H9 (cell line): ENCODE data around the gene THOC7. TPM values are rescaled to one million over a fixed set of nuclear protein-coding genes. Genes with fewer than 3 reads are reported as not detected.
A peak's percentile ranks its signal among the peaks of the same experiment; 100 is the strongest.

Experiments used
- DNase-seq: peaks from one replicate; pipeline ENCODE4 v3.0.0-alpha.2; 2017
- H2AFZ ChIP-seq: one replicate; pipeline ENCODE4 v1.6.1; 2013; ENCODE audit warnings: mild to moderate bottlenecking, low read length, control low read depth, moderate library complexity
- H2AK5ac ChIP-seq: 2 replicates; pipeline ENCODE4 v1.6.1; 2013; ENCODE audit warnings: low read length, control low read depth, mixed read lengths; ENCODE audit not compliant: insufficient read length
- H2BK120ac ChIP-seq: one replicate; pipeline ENCODE4 v1.6.1; 2013; ENCODE audit warnings: low read depth, mild to moderate bottlenecking, low read length, control low read depth, inconsistent platforms; ENCODE audit not compliant: poor library complexity, severe bottlenecking
- H2BK12ac ChIP-seq: 2 replicates; pipeline ENCODE4 v1.6.1; 2013; ENCODE audit warnings: low read length, control low read depth, mixed read lengths, low read depth; ENCODE audit not compliant: insufficient read length
- H2BK15ac ChIP-seq: 2 replicates; pipeline ENCODE4 v1.6.1; 2013; ENCODE audit warnings: low read depth, low read length, control low read depth
- H2BK20ac ChIP-seq: one replicate; pipeline ENCODE4 v1.6.1; 2013; ENCODE audit warnings: low read depth, mild to moderate bottlenecking, low read length, control low read depth, inconsistent platforms; ENCODE audit not compliant: poor library complexity, severe bottlenecking
- H2BK5ac ChIP-seq: 2 replicates; pipeline ENCODE4 v1.6.1; 2013; ENCODE audit warnings: low read length, control low read depth, mixed read lengths; ENCODE audit not compliant: insufficient read length
- H3K14ac ChIP-seq: 2 replicates; pipeline ENCODE4 v1.6.1; 2013; ENCODE audit warnings: low read length, control low read depth; ENCODE audit not compliant: insufficient read depth
- H3K18ac ChIP-seq: 2 replicates; pipeline ENCODE4 v1.6.1; 2013; ENCODE audit warnings: low read depth, mild to moderate bottlenecking, mixed read lengths, low read length, control low read depth; ENCODE audit not compliant: insufficient read length
- H3K23ac ChIP-seq: 2 replicates; pipeline ENCODE4 v1.6.1; 2013; ENCODE audit warnings: low read length, control low read depth, mixed read lengths, low read depth; ENCODE audit not compliant: insufficient read length
- H3K23me2 ChIP-seq: 2 replicates; pipeline ENCODE4 v1.6.1; 2013; ENCODE audit warnings: low read depth, mild to moderate bottlenecking, mixed read lengths, low read length, control low read depth; ENCODE audit not compliant: insufficient read length, poor library complexity, severe bottlenecking
- H3K27ac ChIP-seq: 2 replicates; pipeline ENCODE4 v1.5.1; 2013; ENCODE audit warnings: low read length, control low read depth, mixed read lengths, low read depth; ENCODE audit not compliant: insufficient read length
- H3K27me3 ChIP-seq: 2 replicates; pipeline ENCODE4 v1.6.1; 2013; ENCODE audit warnings: low read length, control low read depth, inconsistent platforms; ENCODE audit not compliant: insufficient read depth
- H3K4ac ChIP-seq: 2 replicates; pipeline ENCODE4 v1.6.1; 2013; ENCODE audit warnings: low read depth, mild to moderate bottlenecking, control low read depth, inconsistent platforms, low read length, moderate library complexity
- H3K4me1 ChIP-seq: 2 replicates; pipeline ENCODE4 v1.6.1; 2013; ENCODE audit warnings: low read length, control low read depth, inconsistent platforms; ENCODE audit not compliant: insufficient read depth
- H3K4me2 ChIP-seq: 2 replicates; pipeline ENCODE4 v1.6.1; 2013; ENCODE audit warnings: low read length, control low read depth, mixed read lengths; ENCODE audit not compliant: insufficient read length, insufficient read depth
- H3K56ac ChIP-seq: 2 replicates; pipeline ENCODE4 v1.6.1; 2013; ENCODE audit warnings: low read depth, mild to moderate bottlenecking, mixed read lengths, low read length, control low read depth; ENCODE audit not compliant: insufficient read length
- H3K79me1 ChIP-seq: 2 replicates; pipeline ENCODE4 v1.6.1; 2013; ENCODE audit warnings: low read depth, mild to moderate bottlenecking, moderate library complexity, low read length, control low read depth, inconsistent platforms; ENCODE audit not compliant: insufficient read depth, poor library complexity, severe bottlenecking
- H3K79me2 ChIP-seq: 2 replicates; pipeline ENCODE4 v1.6.1; 2013; ENCODE audit warnings: low read length, control low read depth, inconsistent platforms; ENCODE audit not compliant: insufficient read depth
- H3K9ac ChIP-seq: 2 replicates; pipeline ENCODE4 v1.6.1; 2013; ENCODE audit warnings: low read length, control low read depth, mixed read lengths; ENCODE audit not compliant: insufficient read length; ENCODE audit errors: extremely low read depth
- H3K9me3 ChIP-seq: one replicate; pipeline ENCODE4 v1.6.1; 2013; ENCODE audit warnings: low read depth, low read length, inconsistent platforms; ENCODE audit not compliant: control insufficient read depth
- H3T11ph ChIP-seq: one replicate; pipeline ENCODE4 v1.6.1; 2013; ENCODE audit warnings: mild to moderate bottlenecking, low read length, control low read depth, inconsistent platforms
- H4K20me1 ChIP-seq: one replicate; pipeline ENCODE4 v1.6.1; 2013; ENCODE audit not compliant: control insufficient read depth, insufficient read length, insufficient read depth
- H4K5ac ChIP-seq: 2 replicates; pipeline ENCODE4 v1.6.1; 2013; ENCODE audit warnings: low read depth, mild to moderate bottlenecking, mixed read lengths, low read length, control low read depth; ENCODE audit not compliant: insufficient read length
- H4K8ac ChIP-seq: replicated peaks from 2 replicates; pipeline ENCODE4 v1.6.1; 2013; ENCODE audit warnings: low read length, control low read depth, mixed read lengths, low read depth; ENCODE audit not compliant: insufficient read length
- H4K91ac ChIP-seq: 2 replicates; pipeline ENCODE4 v1.6.1; 2013; ENCODE audit warnings: low read depth, mild to moderate bottlenecking, moderate library complexity, mixed read lengths, low read length, control low read depth; ENCODE audit not compliant: insufficient read length
- H3K27ac Mint-ChIP-seq, 3 experiments: 2 replicates in 2 of 3; 3 replicates in 1 of 3; pipeline ENCODE4 v1.8.0; 2020 to 2021; ENCODE audit warnings: mixed read lengths in 3 of 3, mild to moderate bottlenecking in 1 of 3, moderate library complexity in 1 of 3
- H3K27me3 Mint-ChIP-seq: 2 replicates; pipeline ENCODE4 v1.8.0; 2021; ENCODE audit warnings: low read depth, mild to moderate bottlenecking, moderate library complexity, mixed read lengths
- H3K36me3 Mint-ChIP-seq, 3 experiments: 2 replicates in 2 of 3; 3 replicates in 1 of 3; pipeline ENCODE4 v1.8.0; 2020 to 2021; ENCODE audit warnings: low read depth in 3 of 3, mixed read lengths in 3 of 3; ENCODE audit not compliant: insufficient read depth in 1 of 3
- H3K4me1 Mint-ChIP-seq, 2 experiments: 2 replicates each; pipeline ENCODE4 v1.8.0; 2020; ENCODE audit warnings: mixed read lengths in 2 of 2
- H3K4me3 Mint-ChIP-seq, 2 experiments: 2 replicates in 1 of 2; 3 replicates in 1 of 2; pipeline ENCODE4 v1.8.0; 2020 to 2021; ENCODE audit warnings: mild to moderate bottlenecking in 2 of 2, mixed read lengths in 2 of 2, moderate library complexity in 1 of 2
- H3K9me3 Mint-ChIP-seq, 2 experiments: 2 replicates in 1 of 2; 3 replicates in 1 of 2; pipeline ENCODE4 v1.8.0; 2020; ENCODE audit warnings: mild to moderate bottlenecking in 2 of 2, mixed read lengths in 2 of 2, moderate library complexity in 1 of 2
- WGBS: extraction: QIAGEN DNeasy Blood & Tissue Kit; methylation state at CpG from one replicate; pipeline ENCODE4 v1.1.7; 2013; ENCODE audit warnings: missing lambda C conversion rate, low lambda C conversion rate, mixed read lengths; ENCODE audit not compliant: insufficient read length; ENCODE audit errors: extremely low coverage; 5-methylcytosine and 5-hydroxymethylcytosine counted together
- total RNA-seq: library from RNA; stranded (reverse); gene quantifications from 2 replicates; pipeline ENCODE4 v1.2.1, GENCODE V29; 2021
- TF ChIP-seq, protein P1 (sequence below): fragments of 200-600 bp; sonication (generic); conservative IDR thresholded peaks from 3 replicates; pipeline ENCODE4 v1.8.0; 2021; ENCODE audit warnings: antibody characterized with exemption, mild to moderate bottlenecking

Gene THOC7
- total RNA-seq, 1 experiment from 2014 or later = 63.3 TPM

DNA sequence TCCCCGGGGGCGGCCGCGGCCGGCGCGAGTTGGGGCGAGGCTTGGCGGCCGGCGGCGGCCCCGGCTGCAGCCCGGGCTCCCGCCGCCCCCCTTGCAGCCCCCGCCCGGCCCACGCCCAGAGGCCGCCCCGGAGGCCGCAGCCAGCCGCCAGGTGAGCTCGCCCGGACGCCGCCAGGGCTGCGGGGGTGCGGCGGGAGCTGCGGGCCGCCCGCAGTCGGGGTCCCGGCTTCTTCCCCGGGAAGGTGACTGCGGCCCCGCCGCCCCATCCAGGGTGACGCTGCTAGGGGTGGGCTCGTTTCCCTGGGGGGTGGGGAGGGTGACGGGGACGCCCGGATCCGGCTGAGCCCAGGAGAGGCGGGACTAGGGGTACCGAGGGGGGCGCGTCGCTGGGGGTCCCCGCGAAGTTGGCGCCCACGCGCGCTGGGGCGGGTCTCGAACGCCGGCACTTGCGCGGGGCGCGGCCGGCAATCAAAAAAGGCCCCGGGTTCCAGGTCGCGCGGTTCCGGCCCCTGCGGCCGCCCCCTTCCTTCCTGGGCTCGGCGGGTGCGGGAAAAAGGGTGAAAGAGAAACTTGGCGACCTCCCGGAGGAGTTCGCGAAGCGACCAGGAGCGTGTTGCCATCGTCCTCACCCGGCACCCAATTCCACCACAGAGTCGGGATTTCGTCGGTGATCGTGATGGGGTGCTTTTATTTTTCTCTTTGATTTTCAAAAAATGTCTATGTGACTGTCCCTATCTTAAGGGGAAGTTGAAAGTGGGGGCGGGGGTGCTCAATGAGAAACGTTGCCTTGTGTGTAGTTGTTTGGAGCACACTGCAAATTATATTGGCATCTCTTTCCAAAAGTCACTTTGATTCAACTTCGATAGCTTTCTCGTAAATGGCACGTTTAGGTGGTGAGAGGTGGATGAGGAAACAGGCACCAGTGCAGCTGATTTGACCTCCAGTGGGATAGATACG is 681 bp upstream of the THOC7 start:
- Histone ChIP-seq H3K9me3 (no peaks in the 10 kb centered on the region), H2BK12ac (no peak overlapping the region), H2BK120ac (no peak overlapping the region), H3K18ac (peak overlapping the region; percentile 2), H3K79me2 (no peaks in the 10 kb centered on the region; the same call in 1 of the 2 replicates), H3K14ac (peak overlapping the region; percentile 45; the same call in 1 of the 2 replicates), H2BK15ac (no peak overlapping the region), H2BK20ac (no peak overlapping the region), H3K56ac (no peak overlapping the region), H2BK5ac (no peak overlapping the region), H3K27me3 (no peaks in the 10 kb centered on the region), H3K27ac (no peak overlapping the region), H3K4ac (no peak overlapping the region), H4K5ac (no peak overlapping the region), H2AFZ (no peak overlapping the region), H3K79me1 (no peaks in the 10 kb centered on the region), H4K91ac (no peak overlapping the region), H4K20me1 (no peaks in the 10 kb centered on the region), H3K4me1 (no peaks in the 10 kb centered on the region), H4K8ac (no peak overlapping the region), H3K23ac (no peak overlapping the region), H3K9ac (peak overlapping the region; percentile 67), H2AK5ac (no peak overlapping the region), H3T11ph (no peak overlapping the region), H3K23me2 (peaks cover 16% of the 10 kb centered on the region), H3K4me2 (peak overlapping the region; percentile 97)
- Mint-ChIP-seq H3K27ac (peak overlapping the region in 2 of 3 experiments; percentile 5 to 70; a peak in 5 of 7 replicates), H3K9me3 (no peaks in the 10 kb centered on the region), H3K4me3 (peak overlapping the region; percentile 87 to 93), H3K36me3 (peaks cover 0 to 19% (median 19%) of the 10 kb centered on the region in 3 experiments; a peak in 6 of 7 replicates), H3K4me1 (peaks cover 40 to 42% of the 10 kb centered on the region in 2 experiments), H3K27me3 (peaks cover 1% of the 10 kb centered on the region; the same call in 1 of the 2 replicates)
- no CpG with 5 or more reads among the region's 93 CpGs for WGBS
- no peak for DNase-seq
- TF ChIP-seq, protein P1, sequence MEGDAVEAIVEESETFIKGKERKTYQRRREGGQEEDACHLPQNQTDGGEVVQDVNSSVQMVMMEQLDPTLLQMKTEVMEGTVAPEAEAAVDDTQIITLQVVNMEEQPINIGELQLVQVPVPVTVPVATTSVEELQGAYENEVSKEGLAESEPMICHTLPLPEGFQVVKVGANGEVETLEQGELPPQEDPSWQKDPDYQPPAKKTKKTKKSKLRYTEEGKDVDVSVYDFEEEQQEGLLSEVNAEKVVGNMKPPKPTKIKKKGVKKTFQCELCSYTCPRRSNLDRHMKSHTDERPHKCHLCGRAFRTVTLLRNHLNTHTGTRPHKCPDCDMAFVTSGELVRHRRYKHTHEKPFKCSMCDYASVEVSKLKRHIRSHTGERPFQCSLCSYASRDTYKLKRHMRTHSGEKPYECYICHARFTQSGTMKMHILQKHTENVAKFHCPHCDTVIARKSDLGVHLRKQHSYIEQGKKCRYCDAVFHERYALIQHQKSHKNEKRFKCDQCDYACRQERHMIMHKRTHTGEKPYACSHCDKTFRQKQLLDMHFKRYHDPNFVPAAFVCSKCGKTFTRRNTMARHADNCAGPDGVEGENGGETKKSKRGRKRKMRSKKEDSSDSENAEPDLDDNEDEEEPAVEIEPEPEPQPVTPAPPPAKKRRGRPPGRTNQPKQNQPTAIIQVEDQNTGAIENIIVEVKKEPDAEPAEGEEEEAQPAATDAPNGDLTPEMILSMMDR = no peak
